KMS-11 (cell line): Measurements from ENCODE around the gene FAM156B.
A peak's percentile ranks its signal among the peaks of the same experiment; 100 is the strongest.
"Not testable (repeated sequence)": the region's sequence is repeated elsewhere in the genome, so short reads cannot be mapped to it uniquely, and the experiment has no call there.

Source experiments
- H2AFZ ChIP-seq: fragments of 200-600 bp; sonication (generic); 2 replicates; pipeline ENCODE4 v1.6.1; 2016; ENCODE audit warnings: antibody characterized with exemption, mixed run types, low read depth
- H3K27ac ChIP-seq: fragments of 200-600 bp; sonication (generic); 2 replicates; pipeline ENCODE4 v1.6.1; 2016; ENCODE audit warnings: mild to moderate bottlenecking, mixed run types
- H3K27me3 ChIP-seq: fragments of 200-600 bp; sonication (generic); 2 replicates; pipeline ENCODE4 v1.6.1; 2017; ENCODE audit warnings: mild to moderate bottlenecking, low read depth, mixed run types, moderate library complexity; ENCODE audit not compliant: insufficient read depth
- H3K36me3 ChIP-seq: fragments of 200-600 bp; sonication (generic); 2 replicates; pipeline ENCODE4 v1.6.1; 2017; ENCODE audit warnings: mild to moderate bottlenecking, mixed run types; ENCODE audit not compliant: insufficient read depth
- H3K4me1 ChIP-seq: fragments of 200-600 bp; sonication (generic); 2 replicates; pipeline ENCODE4 v1.6.1; 2016; ENCODE audit warnings: mild to moderate bottlenecking, low read depth, mixed run types; ENCODE audit not compliant: poor library complexity, severe bottlenecking
- H3K4me2 ChIP-seq: fragments of 200-600 bp; sonication (generic); 2 replicates; pipeline ENCODE4 v1.7.0; 2016; ENCODE audit warnings: mild to moderate bottlenecking, mixed run types
- H3K4me3 ChIP-seq: fragments of 200-600 bp; sonication (generic); IDR thresholded peaks from 2 replicates; pipeline ENCODE4 v1.6.1; 2017; ENCODE audit warnings: low read depth, low read length, mixed read lengths; ENCODE audit not compliant: insufficient read depth
- H3K79me2 ChIP-seq: fragments of 200-600 bp; sonication (generic); 2 replicates; pipeline ENCODE4 v1.6.1; 2016; ENCODE audit warnings: low read depth, mixed run types; ENCODE audit not compliant: insufficient read depth
- H3K9ac ChIP-seq: fragments of 200-600 bp; sonication (generic); 2 replicates; pipeline ENCODE4 v1.6.1; 2016; ENCODE audit warnings: mild to moderate bottlenecking, mixed run types
- H4K20me1 ChIP-seq: fragments of 200-600 bp; sonication (generic); 2 replicates; pipeline ENCODE4 v1.6.1; 2016; ENCODE audit warnings: mild to moderate bottlenecking, mixed run types; ENCODE audit not compliant: insufficient read depth
- TF ChIP-seq, protein P1 (sequence below): fragments of 200-600 bp; sonication (generic); conservative IDR thresholded peaks from 2 replicates; pipeline ENCODE4 v1.6.1; 2017; ENCODE audit warnings: low read depth, mild to moderate bottlenecking, antibody characterized with exemption, low read length, moderate library complexity, mixed read lengths

The FAM156B gene

DNA sequence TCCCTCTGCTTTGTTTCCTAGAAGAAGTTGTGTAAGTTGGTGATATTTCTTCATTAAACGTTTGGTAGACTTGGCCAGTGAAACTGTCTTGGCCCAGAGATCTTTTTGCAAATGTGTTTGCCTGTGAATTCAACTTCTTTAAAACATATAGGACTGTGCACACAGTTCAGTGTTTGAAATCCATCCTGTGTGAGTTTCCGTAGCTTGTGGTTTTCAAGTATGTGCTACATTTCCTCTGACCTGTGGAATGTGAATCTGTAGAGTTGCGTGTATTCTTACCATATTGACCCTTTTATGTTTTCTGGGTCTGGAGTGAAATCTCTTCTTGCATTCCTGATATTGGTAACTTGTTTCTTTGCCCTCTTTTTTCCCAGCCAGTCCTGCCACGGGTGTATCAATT lies 8.9 kb downstream of the FAM156B start:
- H3K27me3 ChIP-seq, H3K79me2 ChIP-seq, H2AFZ ChIP-seq, H3K4me2 ChIP-seq, H3K36me3 ChIP-seq, H3K4me1 ChIP-seq, H3K27ac ChIP-seq, H3K4me3 ChIP-seq, H3K9ac ChIP-seq, H4K20me1 ChIP-seq: not testable (repeated sequence)

DNA sequence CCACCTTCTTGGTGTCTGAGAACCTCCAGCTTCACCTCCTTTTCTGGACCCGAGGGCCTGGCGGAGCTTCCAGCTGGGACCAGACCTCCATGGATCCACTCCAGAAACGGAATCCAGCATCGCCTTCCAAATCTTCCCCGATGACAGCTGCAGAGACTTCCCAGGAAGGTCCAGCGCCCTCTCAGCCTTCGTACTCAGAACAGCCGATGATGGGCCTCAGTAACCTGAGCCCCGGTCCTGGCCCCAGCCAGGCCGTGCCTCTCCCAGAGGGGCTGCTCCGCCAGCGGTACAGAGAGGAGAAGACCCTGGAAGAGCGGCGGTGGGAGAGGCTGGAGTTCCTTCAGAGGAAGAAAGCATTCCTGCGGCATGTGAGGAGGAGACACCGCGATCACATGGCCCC lies 10.0 kb downstream of the FAM156B start:
- H3K79me2 ChIP-seq, H3K4me3 ChIP-seq, H3K36me3 ChIP-seq, H3K27me3 ChIP-seq, H2AFZ ChIP-seq, H3K27ac ChIP-seq, H3K9ac ChIP-seq, H3K4me1 ChIP-seq, H3K4me2 ChIP-seq, H4K20me1 ChIP-seq: not testable (repeated sequence)

- H3K27me3 ChIP-seq, H3K4me1 ChIP-seq, H2AFZ ChIP-seq, H3K4me3 ChIP-seq, H4K20me1 ChIP-seq, H3K79me2 ChIP-seq, H3K36me3 ChIP-seq, H3K9ac ChIP-seq, H3K27ac ChIP-seq, H3K4me2 ChIP-seq: not testable (repeated sequence)
Observed at GRCh38 chrX:52907900-52908299, 10.8 kb downstream of the FAM156B start.

GRCh38 chrX:52909313-52909969 lies 12.3 kb downstream of the FAM156B start:
- not testable (repeated sequence) for H3K9ac ChIP-seq, H4K20me1 ChIP-seq, H3K4me3 ChIP-seq, H3K4me2 ChIP-seq, H3K27ac ChIP-seq, H3K36me3 ChIP-seq, H3K4me1 ChIP-seq, H3K27me3 ChIP-seq, H2AFZ ChIP-seq, H3K79me2 ChIP-seq

GRCh38 chrX:52913681-52914080 lies 16.6 kb downstream of the FAM156B start:
- H4K20me1 ChIP-seq, H3K9ac ChIP-seq, H3K27me3 ChIP-seq, H3K36me3 ChIP-seq, H3K4me3 ChIP-seq, H3K4me1 ChIP-seq, H3K27ac ChIP-seq, H2AFZ ChIP-seq, H3K4me2 ChIP-seq, H3K79me2 ChIP-seq: not testable (repeated sequence)

GRCh38 chrX:52914704-52915103 lies 17.6 kb downstream of the FAM156B start:
- not testable (repeated sequence) for H3K4me3 ChIP-seq

DNA sequence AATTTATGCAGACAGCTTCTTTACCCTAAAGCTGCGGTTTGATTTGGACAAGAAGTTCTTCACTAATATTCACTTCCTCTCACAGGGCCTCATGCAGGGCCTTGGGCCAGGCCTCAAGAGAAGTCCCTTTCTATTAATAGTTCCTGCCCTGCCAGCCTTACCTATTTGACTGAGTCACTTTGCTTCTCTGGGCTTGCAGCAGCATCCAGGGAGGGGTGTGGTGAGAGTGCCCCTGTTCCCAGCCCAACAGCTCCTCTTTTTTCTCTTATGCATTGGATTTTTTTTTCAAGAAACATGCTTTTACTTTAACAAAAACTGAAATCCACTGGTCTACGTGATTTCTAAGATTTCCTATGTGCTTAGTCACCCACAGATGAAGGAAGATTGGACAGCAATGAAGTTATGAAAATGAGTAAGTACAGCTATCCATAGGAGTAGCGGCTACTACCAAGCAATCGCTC lies 26.7 kb downstream of the FAM156B start:
- TF ChIP-seq, protein P1, sequence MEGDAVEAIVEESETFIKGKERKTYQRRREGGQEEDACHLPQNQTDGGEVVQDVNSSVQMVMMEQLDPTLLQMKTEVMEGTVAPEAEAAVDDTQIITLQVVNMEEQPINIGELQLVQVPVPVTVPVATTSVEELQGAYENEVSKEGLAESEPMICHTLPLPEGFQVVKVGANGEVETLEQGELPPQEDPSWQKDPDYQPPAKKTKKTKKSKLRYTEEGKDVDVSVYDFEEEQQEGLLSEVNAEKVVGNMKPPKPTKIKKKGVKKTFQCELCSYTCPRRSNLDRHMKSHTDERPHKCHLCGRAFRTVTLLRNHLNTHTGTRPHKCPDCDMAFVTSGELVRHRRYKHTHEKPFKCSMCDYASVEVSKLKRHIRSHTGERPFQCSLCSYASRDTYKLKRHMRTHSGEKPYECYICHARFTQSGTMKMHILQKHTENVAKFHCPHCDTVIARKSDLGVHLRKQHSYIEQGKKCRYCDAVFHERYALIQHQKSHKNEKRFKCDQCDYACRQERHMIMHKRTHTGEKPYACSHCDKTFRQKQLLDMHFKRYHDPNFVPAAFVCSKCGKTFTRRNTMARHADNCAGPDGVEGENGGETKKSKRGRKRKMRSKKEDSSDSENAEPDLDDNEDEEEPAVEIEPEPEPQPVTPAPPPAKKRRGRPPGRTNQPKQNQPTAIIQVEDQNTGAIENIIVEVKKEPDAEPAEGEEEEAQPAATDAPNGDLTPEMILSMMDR: no peak
- Histone ChIP-seq H3K9ac (peak overlapping the region; percentile 44), H4K20me1 (no peaks in the 10 kb centered on the region), H2AFZ (peak overlapping the region; percentile 38; the same call in 1 of the 2 replicates), H3K36me3 (no peaks in the 10 kb centered on the region), H3K27me3 (no peaks in the 10 kb centered on the region), H3K4me3 (no peak overlapping the region), H3K79me2 (no peaks in the 10 kb centered on the region), H3K4me2 (peak overlapping the region; percentile 37), H3K4me1 (peaks cover 21% of the 10 kb centered on the region), H3K27ac (peak overlapping the region; percentile 78)

More at GRCh38 chrX:52914704-52915103, 17.6 kb downstream of the FAM156B start:
- H3K4me1 ChIP-seq, H4K20me1 ChIP-seq, H2AFZ ChIP-seq, H3K27ac ChIP-seq, H3K36me3 ChIP-seq, H3K27me3 ChIP-seq, H3K9ac ChIP-seq, H3K79me2 ChIP-seq, H3K4me2 ChIP-seq: not testable (repeated sequence)

GRCh38 chrX:52930214-52930613 lies 33.1 kb downstream of the FAM156B start:
- H3K4me3 ChIP-seq, H3K36me3 ChIP-seq, H3K27me3 ChIP-seq, H2AFZ ChIP-seq, H3K27ac ChIP-seq, H3K79me2 ChIP-seq, H4K20me1 ChIP-seq, H3K4me2 ChIP-seq, H3K9ac ChIP-seq, H3K4me1 ChIP-seq: not testable (repeated sequence)
